RCC 7860 (cell line): Measurements from ENCODE around the gene TRIM74.
"Not testable (repeated sequence)": the region's sequence is repeated elsewhere in the genome, so short reads cannot be mapped to it uniquely, and the experiment has no call there.

Source experiments
- DNase-seq: peaks from one replicate; pipeline ENCODE4 v3.0.0-alpha.2; 2015; ENCODE audit warnings: low spot score
- FAIRE-seq: peaks from 2 replicates; lab custom pipeline; 2012; peaks lifted over from hg19 to GRCh38; lab: Jason Lieb, UNC

TRIM74 gene

DNA sequence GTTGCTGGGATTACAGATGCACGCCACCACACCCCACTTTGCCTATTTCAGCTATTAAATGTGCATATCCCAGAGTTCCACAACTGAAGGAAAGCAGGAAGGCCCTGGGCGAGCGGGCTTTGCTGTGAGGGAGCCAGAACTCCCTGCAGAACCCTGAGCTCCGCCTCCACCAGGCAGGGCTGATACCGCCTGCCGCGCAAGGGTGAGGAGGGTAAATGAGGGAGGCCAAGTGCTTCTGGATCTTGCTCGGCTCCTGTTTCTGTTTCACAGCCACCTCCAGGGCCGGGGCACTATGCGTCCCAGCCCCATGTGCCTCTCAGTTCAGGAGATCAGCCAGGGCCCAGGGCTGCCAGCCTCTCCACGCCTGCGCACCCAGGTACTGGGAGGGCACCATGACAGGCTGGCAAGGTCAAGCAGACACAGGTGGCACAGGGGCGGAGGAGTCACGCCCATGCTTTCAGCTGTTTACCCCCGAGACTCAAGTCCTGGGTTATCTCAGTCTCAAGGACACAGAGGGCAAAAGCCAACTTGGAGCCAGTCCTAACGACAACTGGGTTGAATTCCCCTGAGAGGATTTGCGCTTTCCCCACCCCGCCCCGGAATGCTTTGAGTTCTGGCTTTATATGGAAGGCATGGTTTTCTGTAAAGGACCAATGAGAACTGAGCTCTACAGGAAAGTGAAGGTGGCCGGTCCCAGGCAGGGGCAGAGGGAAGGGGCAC is 8.5 kb downstream of the TRIM74 start:
- FAIRE-seq, DNase-seq: not testable (repeated sequence)

DNA sequence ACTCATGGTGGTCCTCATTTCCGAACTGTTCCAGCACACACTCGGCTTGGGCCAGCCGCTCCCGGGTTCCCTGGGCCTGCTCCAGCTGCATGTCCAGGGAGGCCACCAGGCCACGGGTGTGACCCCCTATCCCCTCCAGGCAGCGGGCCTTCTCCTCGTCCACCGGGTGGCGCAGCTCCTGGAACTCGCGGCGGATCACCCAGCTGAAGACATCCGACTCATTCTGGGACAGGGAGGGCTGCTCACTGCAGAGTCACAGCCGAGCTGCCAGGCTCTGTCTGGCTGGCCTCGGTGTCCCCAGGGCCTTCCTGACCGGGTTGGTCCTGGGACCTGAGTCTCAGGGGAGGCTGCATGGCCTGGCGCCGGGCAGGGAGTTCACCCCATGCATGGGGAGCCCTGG is 9.2 kb downstream of the TRIM74 start:
- FAIRE-seq, DNase-seq: not testable (repeated sequence)

DNA sequence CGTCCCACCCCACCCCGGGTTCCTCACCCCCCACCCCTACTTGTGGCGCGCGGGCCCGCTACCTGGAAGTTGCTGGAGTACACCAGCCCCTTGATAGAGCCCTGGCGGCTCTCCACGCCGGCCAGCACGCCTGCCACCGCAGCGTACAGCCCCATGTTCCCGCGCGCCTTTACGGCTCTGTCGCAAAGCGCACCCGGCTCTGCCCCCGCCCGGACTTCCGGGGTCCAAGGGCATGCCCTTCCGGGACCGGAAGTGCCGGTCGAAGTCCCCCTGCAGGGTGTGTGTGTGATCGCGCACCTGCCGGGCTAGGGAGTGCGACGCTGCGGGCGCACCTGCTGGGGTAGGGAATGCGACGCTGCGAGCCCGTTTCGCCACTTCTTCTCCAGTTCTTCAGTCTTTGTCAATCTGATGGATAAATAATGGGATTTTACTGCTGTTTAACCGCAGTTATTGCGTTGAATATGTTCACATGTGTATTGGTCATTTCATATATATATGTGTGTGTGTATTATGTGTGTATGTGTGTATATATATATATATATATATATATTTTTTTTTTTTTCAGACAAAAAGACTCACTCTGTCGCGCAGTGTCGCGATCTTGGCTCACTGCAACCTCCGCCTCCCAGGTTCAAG is 14.6 kb downstream of the TRIM74 start:
- not testable (repeated sequence) for DNase-seq, FAIRE-seq

DNA sequence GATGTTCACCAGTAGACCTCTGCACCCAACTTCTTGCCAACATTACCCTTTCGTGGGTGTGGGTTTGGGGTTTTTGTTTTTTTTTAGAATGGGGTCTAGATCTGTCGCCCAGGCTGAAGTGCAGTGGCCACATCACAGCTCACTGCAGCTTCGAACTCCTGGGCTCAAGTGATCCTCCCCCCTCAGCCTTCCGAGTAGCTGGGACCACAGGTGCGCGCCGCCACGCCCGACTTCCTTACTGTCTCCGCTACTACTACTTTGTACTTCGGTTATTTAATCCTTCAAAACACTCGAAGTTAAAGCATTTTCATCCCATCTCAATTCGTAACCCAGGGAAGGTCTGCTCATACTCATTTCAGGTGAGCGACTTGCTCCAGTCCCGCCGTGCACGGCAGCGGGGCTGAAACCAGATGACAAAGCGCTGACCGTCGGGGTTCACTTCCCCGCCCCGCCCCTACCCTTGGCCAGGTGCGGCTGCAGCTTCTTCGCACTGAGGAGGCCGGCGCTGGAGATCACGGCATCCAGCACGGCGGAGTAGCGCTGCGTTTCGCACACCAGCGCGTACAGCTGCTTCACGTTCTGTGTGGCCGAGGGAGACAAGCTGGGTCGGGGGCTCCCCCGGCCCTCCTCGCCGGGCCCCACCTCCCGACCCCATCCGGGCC is 15.2 kb downstream of the TRIM74 start:
- not testable (repeated sequence) for FAIRE-seq, DNase-seq

DNA sequence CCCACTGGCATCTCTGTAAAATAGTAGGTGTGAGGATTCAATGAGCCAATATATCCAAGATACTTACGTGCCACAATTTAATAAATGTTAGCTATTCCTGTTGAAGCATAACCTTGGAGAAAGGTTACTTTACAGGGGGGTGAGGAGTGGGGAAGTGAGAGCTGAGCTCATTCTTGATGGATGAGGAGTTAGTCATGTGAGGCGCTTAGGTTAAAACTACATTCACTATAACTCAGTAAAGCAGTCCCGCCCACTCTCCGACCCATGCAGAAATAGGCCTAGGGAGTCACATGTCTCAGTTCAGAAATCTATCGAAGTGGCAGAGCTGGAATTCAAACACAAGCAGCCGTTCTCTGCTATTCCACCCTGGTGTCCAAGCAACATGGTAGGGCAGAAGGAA is 18.8 kb downstream of the TRIM74 start:
- DNase-seq, FAIRE-seq: not testable (repeated sequence)

DNA sequence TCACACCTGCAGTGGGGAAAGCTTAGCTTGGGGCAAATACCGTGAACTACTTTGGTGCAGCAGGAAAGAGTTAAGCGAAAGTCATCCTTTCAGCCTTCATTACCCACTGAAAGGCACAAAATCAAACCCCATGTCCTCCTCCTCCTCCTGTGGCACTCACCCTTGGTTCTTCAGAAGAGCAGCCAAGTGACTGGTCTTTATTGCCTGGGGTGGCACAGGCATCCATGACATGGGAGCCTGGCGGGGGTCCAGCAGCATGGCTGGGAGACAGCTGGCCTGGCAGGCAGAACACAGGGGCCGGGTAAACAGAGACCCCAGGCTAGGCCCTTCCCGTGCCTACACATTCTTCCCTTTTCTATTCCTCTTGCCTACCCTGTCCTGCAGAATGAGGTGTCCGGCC is 19.6 kb downstream of the TRIM74 start:
- FAIRE-seq, DNase-seq: not testable (repeated sequence)

DNA sequence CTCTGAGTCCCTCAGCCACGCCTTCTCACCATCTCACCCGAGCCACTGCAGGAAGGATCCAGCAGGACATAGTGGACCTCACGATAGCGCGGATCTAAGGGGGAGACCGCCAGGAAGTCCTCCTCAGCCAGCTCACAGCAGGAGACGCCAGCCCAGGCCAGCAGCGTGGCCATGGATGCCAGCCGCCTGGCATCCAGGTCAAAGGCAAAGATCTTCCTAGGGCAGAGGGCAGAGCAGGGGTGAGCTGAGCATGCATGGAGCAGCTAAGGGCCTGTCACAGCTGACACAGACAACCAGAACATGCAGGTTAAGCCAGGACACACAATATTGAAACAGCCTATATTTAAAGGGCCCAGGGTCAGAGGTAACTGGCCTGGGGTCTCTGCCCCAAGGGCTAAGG is 20.0 kb downstream of the TRIM74 start:
- not testable (repeated sequence) for FAIRE-seq, DNase-seq

DNA sequence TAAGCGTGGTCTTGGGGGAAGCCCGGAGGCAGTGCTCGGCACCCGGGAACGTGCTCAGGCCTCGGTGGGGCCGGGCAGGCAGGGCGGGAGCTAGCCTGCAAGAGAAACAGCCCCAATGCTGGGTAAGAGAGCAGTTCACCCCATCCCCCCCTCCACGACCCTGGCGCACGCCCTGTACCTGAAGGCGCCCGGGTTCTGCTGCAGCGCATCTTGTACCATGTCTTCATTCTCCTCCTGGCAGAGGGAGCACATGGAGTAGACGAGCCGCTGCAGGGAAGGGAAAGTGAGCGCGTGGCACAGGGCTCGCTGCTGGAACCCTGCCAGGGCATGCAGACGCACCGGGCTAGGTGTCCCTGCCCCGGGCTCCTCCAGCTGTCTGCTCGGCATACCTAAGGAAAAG is 20.6 kb downstream of the TRIM74 start:
- not testable (repeated sequence) for DNase-seq, FAIRE-seq

DNA sequence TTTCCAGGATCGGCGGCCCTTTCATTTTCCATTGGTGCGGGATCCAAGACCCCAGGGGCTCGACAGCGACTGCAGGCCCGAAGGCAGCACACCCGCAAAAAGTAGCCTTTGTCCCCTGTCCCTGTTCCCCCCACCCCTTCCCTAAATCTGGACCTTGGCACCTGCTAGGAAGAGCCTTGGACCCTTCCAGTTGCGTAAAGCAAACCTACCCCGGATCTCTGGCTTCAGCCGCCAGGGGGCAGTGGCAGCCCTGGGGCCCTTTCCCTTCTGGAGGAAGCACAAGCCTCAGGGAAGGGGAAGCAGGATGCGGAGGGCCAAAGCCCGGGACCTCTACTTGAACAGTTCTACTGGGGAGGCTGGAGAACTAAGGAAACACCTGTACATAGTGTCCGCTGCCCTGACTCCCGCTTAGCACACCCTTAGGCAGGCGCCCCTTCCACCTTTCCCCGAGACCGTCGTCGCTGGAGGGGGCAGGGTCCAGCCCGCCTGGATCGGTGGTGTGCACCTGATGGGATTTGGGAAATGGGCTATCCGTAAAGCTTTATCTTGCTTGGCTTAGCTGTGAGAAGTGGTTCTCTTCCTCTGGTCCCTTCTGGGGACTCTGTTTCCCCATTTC is 23.0 kb downstream of the TRIM74 start:
- DNase-seq, FAIRE-seq: not testable (repeated sequence)

DNA sequence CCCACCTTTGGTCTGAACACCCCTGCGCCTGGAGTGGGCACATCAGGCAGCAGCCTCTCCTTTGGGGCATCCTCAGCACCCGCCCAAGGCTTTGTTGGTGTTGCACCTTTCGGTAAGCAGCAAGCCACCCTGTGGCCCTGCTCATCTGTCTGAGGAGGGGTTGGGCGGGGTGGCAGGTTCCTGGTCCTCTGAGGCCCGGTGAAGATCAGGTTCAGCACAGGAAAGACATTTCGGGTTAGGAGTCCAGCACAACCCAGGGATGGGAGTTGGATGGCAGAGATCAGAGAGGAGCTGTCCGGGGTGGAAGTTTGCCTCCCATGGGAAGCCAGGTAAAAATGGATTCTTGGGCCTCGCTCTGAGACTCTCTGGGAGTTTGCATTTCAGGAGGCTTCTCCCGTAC is 23.7 kb downstream of the TRIM74 start:
- DNase-seq, FAIRE-seq: not testable (repeated sequence)

DNA sequence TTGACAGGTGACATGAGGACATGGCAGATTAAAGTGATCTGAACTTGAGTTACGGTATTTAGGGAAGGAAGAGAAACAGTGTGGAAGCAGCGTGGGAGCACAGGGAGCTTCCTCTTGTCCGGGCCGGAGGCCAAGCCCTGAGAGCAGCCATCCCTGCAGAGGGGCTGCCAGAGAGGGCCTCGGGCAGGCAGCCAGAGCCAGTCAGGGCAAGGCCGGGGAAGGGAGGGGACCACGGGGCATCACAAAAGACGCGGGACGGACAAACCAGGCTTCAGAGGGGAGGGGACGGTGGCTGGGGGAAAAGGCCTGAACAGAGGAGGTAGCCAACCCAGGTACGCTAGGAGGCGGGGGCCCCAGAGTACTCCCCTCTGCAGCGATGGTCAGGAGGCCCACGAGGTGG is 24.3 kb downstream of the TRIM74 start:
- not testable (repeated sequence) for FAIRE-seq, DNase-seq

DNA sequence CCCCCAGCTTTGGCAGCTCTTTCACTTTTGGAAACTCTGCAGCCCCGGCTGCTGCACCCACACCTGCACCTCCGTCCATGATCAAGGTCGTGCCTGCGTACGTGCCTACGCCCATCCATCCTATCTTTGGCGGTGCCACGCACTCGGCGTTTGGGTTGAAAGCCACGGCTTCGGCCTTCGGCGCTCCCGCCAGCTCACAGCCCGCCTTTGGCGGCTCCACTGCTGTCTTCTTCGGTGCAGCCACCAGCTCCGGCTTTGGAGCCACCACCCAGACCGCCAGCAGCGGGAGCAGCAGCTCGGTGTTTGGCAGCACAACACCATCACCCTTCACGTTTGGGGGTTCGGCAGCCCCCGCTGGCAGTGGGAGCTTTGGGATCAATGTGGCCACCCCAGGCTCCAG is 26.3 kb downstream of the TRIM74 start:
- DNase-seq, FAIRE-seq: not testable (repeated sequence)

DNA sequence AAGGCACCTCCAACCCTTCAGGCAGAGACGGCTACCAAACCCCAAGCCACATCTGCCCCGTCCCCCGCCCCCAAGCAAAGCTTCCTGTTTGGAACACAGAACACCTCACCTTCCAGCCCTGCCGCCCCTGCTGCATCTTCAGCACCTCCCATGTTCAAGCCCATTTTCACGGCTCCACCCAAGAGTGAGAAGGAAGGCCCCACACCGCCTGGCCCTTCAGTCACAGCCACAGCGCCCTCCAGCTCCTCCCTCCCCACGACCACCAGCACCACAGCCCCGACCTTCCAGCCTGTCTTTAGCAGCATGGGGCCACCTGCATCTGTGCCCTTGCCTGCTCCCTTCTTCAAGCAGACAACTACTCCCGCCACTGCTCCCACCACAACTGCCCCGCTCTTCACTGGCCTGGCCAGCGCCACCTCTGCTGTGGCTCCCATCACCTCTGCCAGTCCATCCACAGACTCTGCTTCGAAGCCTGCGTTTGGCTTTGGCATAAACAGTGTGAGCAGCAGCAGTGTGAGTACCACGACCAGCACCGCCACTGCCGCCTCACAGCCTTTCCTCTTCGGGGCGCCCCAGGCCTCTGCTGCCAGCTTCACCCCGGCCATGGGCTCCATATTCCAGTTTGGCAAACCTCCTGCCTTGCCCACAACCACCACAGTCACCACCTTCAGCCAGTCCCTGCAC is 27.1 kb downstream of the TRIM74 start:
- DNase-seq, FAIRE-seq: not testable (repeated sequence)

DNA sequence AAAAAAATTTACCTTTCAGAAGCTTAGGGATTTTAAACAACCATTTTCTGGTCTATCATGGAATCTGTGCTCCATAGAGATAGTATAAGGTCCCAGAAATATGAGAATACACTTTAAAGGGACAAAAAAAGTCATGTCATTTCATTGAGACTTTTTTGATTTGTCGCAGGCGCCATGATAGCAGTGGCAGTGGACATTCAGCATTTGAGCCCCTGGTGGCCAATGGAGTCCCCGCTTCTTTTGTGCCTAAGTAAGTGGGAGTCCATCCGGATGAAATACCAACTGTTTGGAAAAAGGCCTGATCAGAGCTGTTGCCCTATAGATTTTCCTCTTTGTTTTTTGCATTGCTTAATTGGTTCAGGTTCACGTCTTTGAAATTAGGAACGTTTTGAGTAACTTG is 41.0 kb downstream of the TRIM74 start:
- FAIRE-seq, DNase-seq: not testable (repeated sequence)

DNA sequence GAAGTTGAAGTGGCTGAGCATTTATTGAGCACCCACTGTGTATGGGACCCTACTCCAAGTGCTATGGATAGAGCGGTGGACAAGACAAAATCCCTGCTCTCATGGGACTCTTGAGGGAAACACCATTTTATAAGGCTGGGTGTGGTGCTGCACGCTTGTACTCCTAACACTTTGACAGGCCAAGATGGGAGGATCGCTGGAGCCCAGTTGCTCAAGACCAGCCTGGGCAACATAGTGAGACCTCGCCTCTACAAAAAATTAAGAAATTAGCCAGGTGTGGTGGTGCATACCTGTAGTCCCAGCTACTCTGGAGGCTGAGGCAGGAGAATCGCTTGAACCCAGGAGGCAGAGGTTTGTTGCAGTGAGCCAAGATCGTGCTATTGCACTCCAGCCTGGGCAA is 41.5 kb downstream of the TRIM74 start:
- DNase-seq, FAIRE-seq: not testable (repeated sequence)

DNA sequence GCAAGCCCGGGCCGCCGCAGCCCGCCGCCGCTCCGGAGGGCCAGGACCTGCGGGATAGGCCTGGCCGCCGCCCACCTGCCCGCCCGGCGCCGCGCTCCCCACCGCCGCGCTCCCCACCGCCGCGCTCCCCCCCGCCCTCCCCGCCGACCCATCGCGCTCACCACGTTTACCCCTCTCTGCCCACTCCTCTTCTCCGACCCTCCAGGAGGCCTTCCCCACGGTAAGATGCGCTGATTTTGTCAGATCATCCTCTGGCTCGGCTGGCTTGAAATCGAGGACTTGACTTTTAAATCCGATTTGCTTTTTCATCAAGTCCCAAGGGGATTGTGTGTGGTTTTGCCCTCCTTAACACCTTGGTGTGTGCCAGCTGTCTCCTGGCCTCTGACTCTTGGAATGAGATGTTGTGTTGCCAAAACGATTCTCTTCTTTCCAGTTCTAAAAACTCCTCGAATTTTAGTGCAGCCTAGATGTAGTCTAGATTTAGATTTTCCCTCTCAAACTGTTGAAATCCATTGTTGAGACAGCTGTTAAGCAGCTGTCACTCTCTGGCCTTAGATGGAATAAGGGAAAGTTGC is 43.6 kb downstream of the TRIM74 start:
- DNase-seq (no peak), FAIRE-seq (no peak)

DNA sequence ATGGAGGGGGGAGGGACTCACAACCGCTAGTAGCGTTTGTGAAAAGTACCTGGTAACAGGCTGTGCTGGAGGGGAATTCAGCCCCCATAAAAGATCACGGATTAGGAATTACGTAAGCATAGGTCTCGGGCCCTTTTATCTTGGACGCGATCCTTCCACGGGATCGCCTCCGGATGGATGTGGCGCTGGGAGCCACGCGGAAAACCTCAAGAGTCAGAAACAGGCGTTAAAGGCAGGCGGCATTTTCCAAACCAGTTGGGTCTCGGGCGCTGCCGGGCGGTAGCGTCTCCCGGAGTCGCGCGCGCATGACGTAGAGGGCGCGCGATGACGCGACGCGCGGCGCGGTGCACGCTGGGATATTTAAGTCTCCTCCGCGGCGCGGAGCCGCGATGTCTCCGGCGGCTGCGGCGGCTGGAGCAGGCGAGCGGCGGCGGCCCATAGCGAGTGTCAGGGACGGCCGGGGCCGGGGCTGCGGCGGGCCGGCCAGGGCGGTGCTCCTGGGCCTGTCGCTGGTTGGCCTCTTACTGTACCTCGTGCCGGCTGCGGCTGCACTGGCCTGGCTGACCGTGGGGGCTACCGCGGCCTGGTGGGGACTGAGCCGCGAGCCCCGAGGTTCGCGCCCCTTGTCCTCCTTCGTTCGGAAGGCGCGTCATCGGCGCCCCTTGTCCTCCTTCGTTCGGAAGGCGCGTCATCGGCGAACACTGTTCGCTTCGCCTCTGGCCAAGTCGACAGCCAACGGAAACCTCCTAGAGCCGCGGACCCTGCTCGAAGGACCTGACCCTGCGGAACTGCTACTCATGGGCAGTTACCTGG is 44.3 kb downstream of the TRIM74 start, which contains the start of gene POM121:
Gene POM121, plus strand, starts transcription at position 363 of the 813 bp plus-strand sequence. Its CDS starts 27 bp downstream, at position 390.
- DNase-seq (peak; percentile 75), FAIRE-seq (no peak)

DNA sequence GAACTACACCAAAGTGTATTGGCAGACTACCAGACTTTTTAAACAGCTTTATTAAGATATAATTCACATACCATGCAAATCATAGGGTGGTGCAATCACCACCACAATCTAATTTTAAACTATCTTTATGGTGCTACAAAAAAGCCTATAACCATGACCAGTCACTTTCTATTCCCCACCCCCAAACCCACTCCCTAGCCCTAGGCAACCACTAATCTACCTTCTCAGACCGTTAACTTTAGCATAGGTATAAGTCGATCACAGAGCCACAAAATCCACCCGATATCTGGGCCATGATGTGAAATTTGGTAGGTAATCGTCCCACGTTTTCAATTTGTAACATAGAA is 44.9 kb downstream of the TRIM74 start:
- FAIRE-seq (no peak), DNase-seq (no peak)

DNA sequence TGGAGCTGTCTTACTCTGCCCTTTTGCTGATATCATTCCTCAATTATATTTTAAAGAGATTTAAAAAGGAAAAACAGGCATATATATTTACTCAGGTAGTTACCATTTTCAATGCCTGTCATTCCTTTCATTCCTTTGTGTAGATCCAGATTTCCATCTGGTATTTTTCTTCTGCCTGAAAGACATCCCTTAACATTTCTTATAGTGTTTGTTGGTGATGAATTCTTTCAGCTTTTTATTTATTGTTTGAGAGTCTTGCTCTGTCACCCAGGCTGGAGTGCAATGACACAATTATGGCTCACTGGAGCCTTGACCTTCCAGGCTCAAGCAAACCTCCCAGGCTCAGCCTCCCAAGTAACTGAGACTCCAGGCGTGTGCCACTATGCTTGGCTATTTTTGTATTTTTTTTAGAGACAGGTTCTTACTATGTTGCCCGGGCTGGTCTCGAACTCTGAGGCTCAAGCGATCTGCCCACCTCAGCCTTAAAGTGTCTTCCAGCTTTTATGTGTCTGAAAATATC is 50.0 kb downstream of the TRIM74 start:
- no peak for DNase-seq
- no peak for FAIRE-seq
